Adrenal gland (tissue), 5 donors: Measurements from ENCODE around the gene HIPK1.

Experiments
- POLR2A ChIP-seq, 2 donors: fragments of 450-650 bp; IDR thresholded peaks; one replicate each; pipeline ENCODE4 v1.6.1; 2017; ENCODE audit warnings: antibody characterized with exemption in 2 of 2, mild to moderate bottlenecking in 2 of 2, moderate library complexity in 1 of 2
- TF ChIP-seq, protein P1 (sequence below), 6 experiments: fragments of 450-650 bp in 4 of 6; fragments of 200-600 bp in 2 of 6; sonication (generic) in 1 of 6; IDR thresholded peaks; 1 replicate in 5 of 6; 2 replicates in 1 of 6; pipeline versions ENCODE4 v1.5.1 to v1.8.0; 2016 to 2021; ENCODE audit warnings: antibody characterized with exemption in 6 of 6, mild to moderate bottlenecking in 2 of 6, moderate library complexity in 1 of 6
- donor health status: DM: no; HTN: no; CAD: no.

- TF ChIP-seq, protein P1, sequence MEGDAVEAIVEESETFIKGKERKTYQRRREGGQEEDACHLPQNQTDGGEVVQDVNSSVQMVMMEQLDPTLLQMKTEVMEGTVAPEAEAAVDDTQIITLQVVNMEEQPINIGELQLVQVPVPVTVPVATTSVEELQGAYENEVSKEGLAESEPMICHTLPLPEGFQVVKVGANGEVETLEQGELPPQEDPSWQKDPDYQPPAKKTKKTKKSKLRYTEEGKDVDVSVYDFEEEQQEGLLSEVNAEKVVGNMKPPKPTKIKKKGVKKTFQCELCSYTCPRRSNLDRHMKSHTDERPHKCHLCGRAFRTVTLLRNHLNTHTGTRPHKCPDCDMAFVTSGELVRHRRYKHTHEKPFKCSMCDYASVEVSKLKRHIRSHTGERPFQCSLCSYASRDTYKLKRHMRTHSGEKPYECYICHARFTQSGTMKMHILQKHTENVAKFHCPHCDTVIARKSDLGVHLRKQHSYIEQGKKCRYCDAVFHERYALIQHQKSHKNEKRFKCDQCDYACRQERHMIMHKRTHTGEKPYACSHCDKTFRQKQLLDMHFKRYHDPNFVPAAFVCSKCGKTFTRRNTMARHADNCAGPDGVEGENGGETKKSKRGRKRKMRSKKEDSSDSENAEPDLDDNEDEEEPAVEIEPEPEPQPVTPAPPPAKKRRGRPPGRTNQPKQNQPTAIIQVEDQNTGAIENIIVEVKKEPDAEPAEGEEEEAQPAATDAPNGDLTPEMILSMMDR (IDR thresholded peaks at IDR 0.05), result no peak
- no peak for TF ChIP-seq POLR2A (IDR thresholded peaks at IDR 0.05)
Observed at GRCh38 chr1:113918243-113918642, 10.9 kb upstream of the HIPK1 start.
